ENCODE data around the gene BHLHE41. TPM values are rescaled to one million over a fixed set of nuclear protein-coding genes. Genes with fewer than 3 reads are reported as not detected.

Gene BHLHE41
- total and polyA plus RNA-seq, 2 donors (not counting 1 experiment from before 2014, with no cell fraction given), result 2.3 to 2.4 TPM

- Histone ChIP-seq H3K27me3 (ENCODE audit: control insufficient read depth, insufficient read depth, low read length) (no peaks in the 10 kb centered on the region), H3K36me3 (ENCODE audit: control insufficient read depth, insufficient read depth, low read length) (no peaks in the 10 kb centered on the region), H4K20me1 (ENCODE audit: control insufficient read depth, extremely low read depth, insufficient read depth, low read length) (no peaks in the 10 kb centered on the region), H2AFZ (ENCODE audit: low read length) (no peak overlapping the region), H3K4me2 (ENCODE audit: extremely low read depth, insufficient read depth, low read length) (no peak overlapping the region), H3K27ac (ENCODE audit: insufficient read depth, low read length) (no peak overlapping the region), H3K4me1 (ENCODE audit: control insufficient read depth, extremely low read depth, insufficient read depth, low read length) (no peaks in the 10 kb centered on the region), H3K9me3 (ENCODE audit: control insufficient read depth, insufficient read depth, low read depth, low read length) (no peaks in the 10 kb centered on the region), H3K9ac (ENCODE audit: insufficient read depth, low read length) (no peak overlapping the region), H3K79me2 (ENCODE audit: control insufficient read depth, insufficient read depth, low read length) (no peaks in the 10 kb centered on the region), H3K4me3 (replicated peaks in 1 of 4; ENCODE audit: control extremely low read depth in 1 of 4, insufficient read depth in 1 of 4, low read depth in 3 of 4, low read length in 4 of 4) (no peak overlapping the region)
- TF ChIP-seq EZH2 (IDR thresholded peaks at IDR 0.05; ENCODE audit: low read length, missing control alignments) (no peak), CTCF (conservative IDR thresholded peaks at IDR 0.05 in 1 of 2, IDR thresholded peaks at IDR 0.05 in 1 of 2; ENCODE audit: low read depth in 1 of 2, low read length in 2 of 2) (no peak)
- no peak for DNase-seq (ENCODE audit: low read depth in 2 of 2)
Measured at GRCh38 chr12:26162174-26162573, 37.3 kb upstream of the BHLHE41 start.

- Histone ChIP-seq H3K79me2 (ENCODE audit: control insufficient read depth, insufficient read depth, low read length) (no peaks in the 10 kb centered on the region), H3K4me3 (replicated peaks in 1 of 4; ENCODE audit: control extremely low read depth in 1 of 4, insufficient read depth in 1 of 4, low read depth in 3 of 4, low read length in 4 of 4) (no peak overlapping the region), H3K9ac (ENCODE audit: insufficient read depth, low read length) (no peak overlapping the region), H2AFZ (ENCODE audit: low read length) (no peak overlapping the region), H3K4me2 (ENCODE audit: extremely low read depth, insufficient read depth, low read length) (no peak overlapping the region), H3K4me1 (ENCODE audit: control insufficient read depth, extremely low read depth, insufficient read depth, low read length) (peaks cover 6% of the 10 kb centered on the region), H4K20me1 (ENCODE audit: control insufficient read depth, extremely low read depth, insufficient read depth, low read length) (no peaks in the 10 kb centered on the region), H3K27me3 (ENCODE audit: control insufficient read depth, insufficient read depth, low read length) (no peaks in the 10 kb centered on the region), H3K36me3 (ENCODE audit: control insufficient read depth, insufficient read depth, low read length) (no peaks in the 10 kb centered on the region), H3K27ac (ENCODE audit: insufficient read depth, low read length) (no peak overlapping the region), H3K9me3 (ENCODE audit: control insufficient read depth, insufficient read depth, low read depth, low read length) (no peaks in the 10 kb centered on the region)
- DNase-seq (ENCODE audit: low read depth in 2 of 2), result no peak
- TF ChIP-seq CTCF (conservative IDR thresholded peaks at IDR 0.05 in 1 of 2, IDR thresholded peaks at IDR 0.05 in 1 of 2; ENCODE audit: low read depth in 1 of 2, low read length in 2 of 2), result no peak
- no peak for TF ChIP-seq EZH2 (IDR thresholded peaks at IDR 0.05; ENCODE audit: low read length, missing control alignments)
Measured at GRCh38 chr12:26158078-26158764, 33.4 kb upstream of the BHLHE41 start.

GRCh38 chr12:26157001-26157400, 32.2 kb upstream of the BHLHE41 start:
- TF ChIP-seq CTCF (conservative IDR thresholded peaks at IDR 0.05 in 1 of 2, IDR thresholded peaks at IDR 0.05 in 1 of 2; ENCODE audit: low read depth in 1 of 2, low read length in 2 of 2) (no peak), EZH2 (IDR thresholded peaks at IDR 0.05; ENCODE audit: low read length, missing control alignments) (no peak)
- Histone ChIP-seq H3K9ac (ENCODE audit: insufficient read depth, low read length) (no peak overlapping the region), H3K9me3 (ENCODE audit: control insufficient read depth, insufficient read depth, low read depth, low read length) (no peaks in the 10 kb centered on the region), H3K79me2 (ENCODE audit: control insufficient read depth, insufficient read depth, low read length) (no peaks in the 10 kb centered on the region), H4K20me1 (ENCODE audit: control insufficient read depth, extremely low read depth, insufficient read depth, low read length) (no peaks in the 10 kb centered on the region), H3K27me3 (ENCODE audit: control insufficient read depth, insufficient read depth, low read length) (no peaks in the 10 kb centered on the region), H3K4me2 (ENCODE audit: extremely low read depth, insufficient read depth, low read length) (no peak overlapping the region), H3K4me1 (ENCODE audit: control insufficient read depth, extremely low read depth, insufficient read depth, low read length) (peaks cover 13% of the 10 kb centered on the region), H3K27ac (ENCODE audit: insufficient read depth, low read length) (no peak overlapping the region), H3K36me3 (ENCODE audit: control insufficient read depth, insufficient read depth, low read length) (no peaks in the 10 kb centered on the region), H2AFZ (ENCODE audit: low read length) (no peak overlapping the region), H3K4me3 (replicated peaks in 1 of 4; ENCODE audit: control extremely low read depth in 1 of 4, insufficient read depth in 1 of 4, low read depth in 3 of 4, low read length in 4 of 4) (no peak overlapping the region)
- DNase-seq (ENCODE audit: low read depth in 2 of 2), result no peak

All from fibroblast of lung (primary cell).